GM12865 (cell line): ENCODE data around the gene ZFP62.

Experiments used
- DNase-seq: peaks from one replicate; pipeline ENCODE4 v3.0.0; 2010; ENCODE audit warnings: low read depth
- H3K4me3 ChIP-seq: 2 replicates; pipeline ENCODE4 v1.5.1; 2011; ENCODE audit warnings: mild to moderate bottlenecking, low read depth, low read length, control low read depth
- TF ChIP-seq, protein P1 (sequence below): IDR thresholded peaks from 2 replicates; pipeline ENCODE4 v1.5.1; 2011; ENCODE audit warnings: low read length, control low read depth, low read depth, inconsistent platforms; ENCODE audit not compliant: insufficient read depth; ENCODE audit errors: missing control alignments

The ZFP62 gene

DNA sequence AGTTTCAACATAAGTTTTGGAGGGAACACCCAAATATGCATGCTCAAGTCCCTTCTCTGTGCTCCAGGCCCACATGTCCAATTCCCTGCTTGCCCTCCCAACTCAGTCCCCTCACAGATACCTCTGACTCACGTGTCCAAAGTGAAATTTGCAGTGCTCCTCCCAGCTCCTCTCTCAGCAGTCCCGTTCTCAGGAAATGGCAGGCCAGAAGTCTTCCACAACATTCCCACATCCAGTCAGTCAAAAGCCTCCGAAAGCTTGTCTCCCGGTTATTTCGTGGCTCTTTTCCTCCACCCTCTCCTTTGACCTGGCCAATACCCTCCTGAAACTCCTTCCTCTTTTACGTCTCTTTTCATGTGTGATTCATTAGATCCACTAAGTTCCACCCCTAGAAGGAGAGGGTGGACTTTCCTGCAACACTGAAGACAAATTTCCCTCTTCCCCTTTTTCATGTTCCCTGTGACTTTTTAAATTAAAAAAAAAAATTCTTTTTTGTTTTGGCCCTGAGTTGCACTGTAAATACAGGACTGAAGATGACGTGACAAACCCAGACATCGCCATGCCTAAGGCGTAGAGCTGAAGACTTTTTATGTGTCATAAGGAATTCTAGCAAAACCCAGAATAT lies 45.7 kb downstream of the ZFP62 start:
- no peak for DNase-seq
- TF ChIP-seq, protein P1, sequence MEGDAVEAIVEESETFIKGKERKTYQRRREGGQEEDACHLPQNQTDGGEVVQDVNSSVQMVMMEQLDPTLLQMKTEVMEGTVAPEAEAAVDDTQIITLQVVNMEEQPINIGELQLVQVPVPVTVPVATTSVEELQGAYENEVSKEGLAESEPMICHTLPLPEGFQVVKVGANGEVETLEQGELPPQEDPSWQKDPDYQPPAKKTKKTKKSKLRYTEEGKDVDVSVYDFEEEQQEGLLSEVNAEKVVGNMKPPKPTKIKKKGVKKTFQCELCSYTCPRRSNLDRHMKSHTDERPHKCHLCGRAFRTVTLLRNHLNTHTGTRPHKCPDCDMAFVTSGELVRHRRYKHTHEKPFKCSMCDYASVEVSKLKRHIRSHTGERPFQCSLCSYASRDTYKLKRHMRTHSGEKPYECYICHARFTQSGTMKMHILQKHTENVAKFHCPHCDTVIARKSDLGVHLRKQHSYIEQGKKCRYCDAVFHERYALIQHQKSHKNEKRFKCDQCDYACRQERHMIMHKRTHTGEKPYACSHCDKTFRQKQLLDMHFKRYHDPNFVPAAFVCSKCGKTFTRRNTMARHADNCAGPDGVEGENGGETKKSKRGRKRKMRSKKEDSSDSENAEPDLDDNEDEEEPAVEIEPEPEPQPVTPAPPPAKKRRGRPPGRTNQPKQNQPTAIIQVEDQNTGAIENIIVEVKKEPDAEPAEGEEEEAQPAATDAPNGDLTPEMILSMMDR = no peak

DNA sequence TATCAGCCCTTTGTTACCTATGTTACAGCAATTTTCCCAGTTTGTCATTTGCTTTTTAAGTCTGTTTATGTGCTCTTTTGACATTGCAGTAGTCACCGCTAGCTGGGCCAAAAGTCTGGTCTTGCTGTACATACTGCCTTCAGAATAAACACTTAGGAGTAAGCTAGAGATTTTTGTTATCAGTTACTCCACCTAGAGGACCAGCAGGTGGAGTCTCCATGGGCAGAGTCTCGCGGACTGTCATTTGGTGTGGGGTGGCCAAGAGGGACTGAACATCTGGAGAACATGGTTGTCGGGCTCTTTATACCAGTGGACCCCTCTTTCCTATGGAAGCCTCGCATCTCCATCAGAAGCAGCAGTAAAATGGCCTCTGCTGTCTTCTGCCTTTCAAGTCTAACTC lies 47.7 kb downstream of the ZFP62 start:
- TF ChIP-seq, protein P1 = peak; percentile 14
- DNase-seq = no peak
- H3K4me3 ChIP-seq = no peak overlapping the region

More for the DNA sequence above, 45.7 kb downstream of the ZFP62 start:
- H3K4me3 ChIP-seq = no peak overlapping the region

DNA sequence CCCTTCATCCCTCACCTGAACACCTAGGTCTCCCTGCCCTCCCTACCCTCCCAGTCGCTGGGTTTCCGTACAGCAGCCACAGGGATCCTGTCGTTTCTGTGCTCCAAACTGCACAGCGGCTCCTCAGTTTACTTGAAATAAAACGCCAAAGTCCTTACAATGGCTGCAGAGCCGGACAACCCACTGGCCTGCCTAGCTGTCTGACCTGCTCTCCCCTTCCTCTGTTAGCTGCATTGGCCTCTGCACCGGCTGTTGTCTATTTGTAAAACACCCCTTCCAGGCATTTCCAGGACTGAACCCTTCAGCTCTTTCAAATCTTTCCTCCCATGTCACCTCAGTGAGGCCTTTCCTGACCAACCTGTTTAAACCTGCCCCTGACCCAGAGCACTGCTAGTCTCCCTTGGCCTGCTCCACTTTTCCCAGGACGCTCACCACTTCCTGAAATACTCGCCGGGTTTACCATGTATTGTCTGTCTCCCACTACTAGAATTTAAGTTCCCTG lies 49.4 kb downstream of the ZFP62 start:
- no peak for DNase-seq
- TF ChIP-seq, protein P1 = no peak
- peak overlapping the region; percentile 90 for H3K4me3 ChIP-seq

DNA sequence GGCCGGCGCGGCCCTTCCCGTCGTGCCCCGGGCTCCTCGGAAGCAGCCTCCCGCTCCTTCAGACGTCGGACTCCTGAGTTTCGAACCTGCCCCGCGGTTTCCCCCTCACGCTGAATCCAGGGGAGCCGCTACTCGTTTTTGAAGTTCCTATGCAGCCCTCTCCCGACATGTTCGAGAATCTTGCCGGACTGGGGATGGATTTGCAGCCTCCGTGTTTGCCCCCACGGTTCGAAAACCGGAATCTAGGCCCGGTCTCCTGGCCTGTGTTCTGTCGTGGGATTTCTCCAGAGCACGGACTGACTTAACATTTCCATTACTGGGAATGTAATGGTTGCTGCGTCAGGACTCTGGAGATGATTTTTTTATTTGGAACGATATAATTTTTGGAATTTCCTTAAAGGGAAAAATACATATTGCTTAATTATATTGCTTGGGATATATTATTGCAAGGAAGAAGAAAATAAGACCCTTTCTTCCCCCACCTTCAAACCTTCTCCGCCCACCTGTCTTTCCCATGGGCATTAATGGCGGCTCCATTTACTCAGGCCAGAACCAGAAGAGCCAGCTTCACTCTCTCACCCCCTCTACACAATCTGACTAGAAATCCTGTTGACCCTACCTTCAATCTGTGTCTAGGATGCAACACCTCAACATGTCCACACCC lies 50.0 kb downstream of the ZFP62 start:
- no peak for DNase-seq
- peak overlapping the region; percentile 90 for H3K4me3 ChIP-seq
- TF ChIP-seq, protein P1 = no peak

DNA sequence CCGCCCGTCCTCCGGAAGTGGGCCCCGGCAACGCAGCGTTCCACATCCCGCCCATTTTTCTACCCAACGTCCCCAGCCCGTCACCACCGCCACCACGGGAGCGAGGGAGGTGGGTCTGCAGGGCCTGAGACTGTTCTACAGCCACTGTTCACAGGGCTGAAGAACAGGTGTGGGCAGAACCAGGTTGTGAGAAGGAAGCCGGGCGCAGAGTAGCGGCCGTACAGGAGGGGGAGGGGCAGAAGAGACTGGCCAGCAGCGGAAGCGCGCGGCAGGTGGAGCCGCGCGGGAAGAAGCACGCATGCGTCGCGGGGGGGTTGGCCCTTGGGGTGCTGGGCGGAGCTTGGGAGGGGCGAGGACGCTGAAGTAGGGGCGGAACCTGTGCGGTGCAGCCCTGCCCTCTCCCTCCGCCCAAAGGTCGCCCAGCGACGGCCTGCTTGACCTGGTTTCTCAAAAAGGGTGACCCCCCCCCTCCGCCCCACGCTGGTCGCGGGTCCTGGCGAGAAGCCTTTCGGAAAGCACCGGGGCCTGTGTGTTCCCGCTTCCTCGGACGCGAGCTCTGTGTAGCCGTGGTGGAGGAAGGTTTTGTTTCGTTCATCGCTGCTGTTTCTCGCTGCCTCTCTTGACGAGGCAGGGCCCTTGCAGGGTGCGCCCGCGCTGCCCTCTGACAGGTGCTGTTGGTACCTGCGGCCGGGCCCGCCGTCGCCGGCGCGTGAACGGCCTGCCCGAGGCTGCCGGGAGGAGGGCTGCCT lies 50.7 kb downstream of the ZFP62 start:
- peak; percentile 99 for DNase-seq
- TF ChIP-seq, protein P1 = no peak
- peak overlapping the region; percentile 90 for H3K4me3 ChIP-seq

DNA sequence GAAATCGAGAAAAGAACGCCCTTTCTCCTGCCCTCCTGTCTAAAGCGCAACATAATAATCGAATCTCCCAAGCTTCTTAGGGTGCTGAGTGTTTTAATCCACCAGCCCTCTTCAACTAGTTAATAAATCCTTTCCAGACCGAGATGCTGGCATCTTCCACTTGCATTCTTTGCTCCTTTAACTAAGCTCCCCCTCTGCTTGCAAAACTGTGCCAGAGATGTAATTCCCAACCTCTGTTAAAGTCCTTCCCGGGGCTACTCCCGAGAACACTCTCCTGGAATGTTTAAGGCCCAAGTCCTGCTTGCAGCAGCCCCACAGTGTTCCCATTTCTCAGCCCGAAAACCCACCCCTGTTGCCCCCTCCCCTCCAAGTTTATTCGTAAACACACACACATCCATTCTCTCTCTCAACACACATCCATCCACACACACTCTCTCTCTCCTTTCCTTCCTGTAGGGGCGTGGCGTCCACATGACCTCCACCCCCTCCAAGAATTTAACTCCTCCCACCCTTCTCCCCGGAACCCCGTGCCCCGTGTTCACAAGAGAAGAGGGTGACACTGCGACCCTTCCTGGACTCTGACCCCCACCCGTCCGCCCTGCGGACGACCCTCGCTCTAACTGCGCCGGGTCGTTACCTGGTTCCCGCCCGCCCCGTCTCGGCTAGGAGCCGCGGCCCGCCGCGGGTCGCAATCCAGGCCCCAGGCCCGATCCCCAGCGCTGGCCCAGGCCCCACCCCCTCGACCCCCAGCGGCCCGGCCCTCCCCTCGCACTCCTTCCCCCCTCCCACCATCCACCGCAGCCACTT lies 51.5 kb downstream of the ZFP62 start:
- TF ChIP-seq, protein P1 = no peak
- peak overlapping the region; percentile 90 for H3K4me3 ChIP-seq
- peak; percentile 95 for DNase-seq
